A549 treated with Hydrocortisone at 1 μM for 4 hours (cell line): ENCODE data around the gene CRB1. TPM values are rescaled to one million over a fixed set of nuclear protein-coding genes. Genes with fewer than 3 reads are reported as not detected.

Source experiments
- total RNA-seq: library from RNA; stranded (reverse); fragments of 200-300 nt; extraction: Qiagen RNA extraction; gene quantifications from 5 replicates; pipeline ENCODE4 v1.2.3, GENCODE V29; 2022

Gene CRB1
- not detected in 5 replicates for total RNA-seq

DNA sequence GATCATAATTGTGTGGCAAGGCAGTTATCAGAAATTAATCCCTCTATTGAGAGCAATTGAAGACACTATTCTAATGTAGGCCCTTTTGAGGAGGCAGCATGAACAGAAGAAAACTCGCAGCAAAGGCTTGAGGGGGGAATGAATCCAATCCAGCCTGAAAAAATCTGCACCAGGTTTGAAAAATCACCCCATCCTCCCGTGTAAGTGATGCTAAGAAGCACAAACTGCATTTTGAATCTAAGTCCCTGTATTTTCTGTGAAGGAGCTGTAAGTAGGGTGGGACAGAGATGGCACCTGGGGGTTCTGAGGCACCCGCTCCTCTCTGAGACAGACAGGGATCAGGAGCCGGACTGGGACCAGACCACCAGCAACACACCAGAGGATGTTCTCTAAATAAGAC is at the start of gene CRB1:
Gene CRB1 (plus strand): TSS at position 241 of the 400 bp plus-strand sequence. CDS start 161 bp downstream, outside the sequence.

Other genes starting within 250 kb of the CRB1 start
- 0.05 to 0.08 TPM (median 0.07 TPM) in 5 replicates for gene F13B, start 201.0 kb upstream of the CRB1 start, total RNA-seq
- 17.9 to 25.0 TPM (median 21.0 TPM) in 5 replicates for gene ASPM, start 121.6 kb upstream of the CRB1 start, total RNA-seq
- gene ZBTB41, start 67.0 kb upstream of the CRB1 start, total RNA-seq, result 1.9 to 4.0 TPM (median 3.1 TPM) in 5 replicates